K562 (cell line): ENCODE data around the gene GLI3. TPM values are rescaled to one million over a fixed set of nuclear protein-coding genes. Genes with fewer than 3 reads are reported as not detected.

ENCODE experiments used
- ATAC-seq: fragments of 200-7000 bp; cut with Tn5 transposase; 3 replicates; pipeline ENCODE4 v1.9.1; 2020; ENCODE audit warnings: moderate library complexity
- BruUV-seq: library from RNA; stranded (reverse); fragments of 400-500 nt; replicated peaks from 2 replicates; lab custom pipeline; 2021; lab: Mats Ljungman, UMichigan
- CTCF ChIA-PET: fragments of 300-600 bp; formaldehyde crosslinking; extraction: SDS; loops from one replicate; lab custom pipeline; 2021; ENCODE audit warnings: low intra/inter-chr PET ratio; lab: Yijun Ruan, JAX
- POLR2A ChIA-PET: fragments of 300-600, 350-650 bp; sonication (Branson Sonifier 250); formaldehyde crosslinking; extraction: SDS; loops from one replicate; lab custom pipeline; 2021; ENCODE audit warnings: antibody characterized with exemption, inconsistent platforms; lab: Yijun Ruan, JAX
- DNase-seq, 4 experiments: peaks; one replicate each; pipeline versions ENCODE4 v3.0.0 to v3.0.0-alpha.2; 2011 to 2018; ENCODE audit warnings: low spot score in 3 of 4, mixed read lengths in 3 of 4; ENCODE audit errors: extremely low read depth in 1 of 4
- FAIRE-seq: peaks from 2 replicates; lab custom pipeline; 2011; peaks lifted over from hg19 to GRCh38; lab: Jason Lieb, UNC
- H2AFZ ChIP-seq: 2 replicates; pipeline ENCODE4 v1.6.0; 2011; ENCODE audit warnings: low read depth, low read length, control low read depth, inconsistent platforms
- H3K27ac ChIP-seq: fragments of 200-600 bp; 3 replicates; pipeline ENCODE4 v1.8.0; 2011; ENCODE audit warnings: low read depth, mild to moderate bottlenecking, control low read depth, inconsistent platforms, low read length, moderate library complexity, mixed read lengths; ENCODE audit errors: extremely low read depth
- H3K27me3 ChIP-seq, 2 experiments: fragments of 300-600 bp in 1 of 2; 2 replicates in 1 of 2; 3 replicates in 1 of 2; pipeline versions ENCODE4 v1.6.0 to v1.8.0; 2011; ENCODE audit warnings: inconsistent platforms in 2 of 2, low read length in 2 of 2, mild to moderate bottlenecking in 1 of 2, mixed read lengths in 1 of 2, moderate library complexity in 1 of 2; ENCODE audit not compliant: control insufficient read depth in 2 of 2, insufficient read depth in 2 of 2
- H3K36me3 ChIP-seq: fragments of 300-600 bp; 3 replicates; pipeline ENCODE4 v1.8.0; 2011; ENCODE audit warnings: mild to moderate bottlenecking, low read length, inconsistent platforms; ENCODE audit not compliant: control insufficient read depth, insufficient read depth
- H3K4me1 ChIP-seq, 2 experiments: fragments of 200-600 bp in 1 of 2; replicated peaks in 1 of 2; 2 replicates in 1 of 2; 3 replicates in 1 of 2; pipeline versions ENCODE4 v1.5.1 to v1.8.0; 2011; ENCODE audit warnings: inconsistent platforms in 2 of 2, low read length in 2 of 2, mild to moderate bottlenecking in 1 of 2, mixed read lengths in 1 of 2, moderate library complexity in 1 of 2; ENCODE audit not compliant: control insufficient read depth in 2 of 2, insufficient read depth in 2 of 2
- H3K4me2 ChIP-seq: 2 replicates; pipeline ENCODE4 v1.6.1; 2011; ENCODE audit warnings: low read length, control low read depth, inconsistent platforms, mixed read lengths; ENCODE audit not compliant: insufficient read depth
- H3K4me3 ChIP-seq: fragments of 200-600 bp; sonication (generic), shearing (Covaris generic); 2 replicates; pipeline ENCODE4 v1.5.1; 2016; ENCODE audit warnings: control low read depth, inconsistent platforms
- H3K79me2 ChIP-seq: fragments of 200-600 bp; 3 replicates; pipeline ENCODE4 v1.8.0; 2011; ENCODE audit warnings: low read length, inconsistent platforms; ENCODE audit not compliant: control insufficient read depth, insufficient read depth
- H3K9ac ChIP-seq, 2 experiments: 2 replicates each; pipeline versions ENCODE4 v1.6.0 to v1.6.1; 2011; ENCODE audit warnings: low read depth in 2 of 2, low read length in 2 of 2, control low read depth in 1 of 2, inconsistent platforms in 1 of 2, mild to moderate bottlenecking in 1 of 2, mixed read lengths in 1 of 2; ENCODE audit not compliant: insufficient read depth in 1 of 2
- H3K9me1 ChIP-seq: one replicate; pipeline ENCODE4 v1.6.0; 2011; ENCODE audit warnings: inconsistent platforms, mild to moderate bottlenecking, low read length, moderate library complexity; ENCODE audit not compliant: control insufficient read depth, insufficient read depth
- H3K9me3 ChIP-seq: replicated peaks from 2 replicates; pipeline ENCODE4 v1.5.1; 2011; ENCODE audit warnings: low read depth, low read length, inconsistent platforms; ENCODE audit not compliant: control insufficient read depth, insufficient read depth
- H4K20me1 ChIP-seq: replicated peaks from 2 replicates; pipeline ENCODE4 v1.6.1; 2011; ENCODE audit warnings: low read length, inconsistent platforms, mixed read lengths; ENCODE audit not compliant: control insufficient read depth, insufficient read depth
- CBX2 ChIP-seq: fragments of 200-600 bp; sonication (generic); IDR thresholded peaks from one replicate; pipeline ENCODE4 v1.6.1; 2012; ENCODE audit warnings: mild to moderate bottlenecking, low read length, inconsistent platforms; ENCODE audit not compliant: insufficient read depth, poor library complexity, severe bottlenecking
- FOXP4 ChIP-seq: sonication (generic); formaldehyde crosslinking; IDR thresholded peaks from 2 replicates; pipeline ENCODE4 v1.8.0; 2022; ENCODE audit warnings: mild to moderate bottlenecking, missing genetic modification reagents, borderline replicate concordance
- MBD1 ChIP-seq: fragments of 250-450 bp; sonication (Bioruptor Pico); IDR thresholded peaks from 2 replicates; pipeline ENCODE4 v1.8.0; 2022; ENCODE audit warnings: inconsistent platforms
- MXI1 ChIP-seq: IDR thresholded peaks from 2 replicates; pipeline ENCODE4 v1.6.1; 2011; ENCODE audit warnings: low read depth, mild to moderate bottlenecking, improper control_type of control experiment, low read length
- PBX2 ChIP-seq, 2 experiments: IDR thresholded peaks in 1 of 2; conservative IDR thresholded peaks in 1 of 2; 2 replicates each; pipeline ENCODE4 v1.6.1; 2016; ENCODE audit warnings: low read depth in 2 of 2, mild to moderate bottlenecking in 1 of 2, missing compliant biosample characterization in 1 of 2, missing genetic modification characterization in 1 of 2, moderate library complexity in 1 of 2
- PHF21A ChIP-seq: fragments of 450-650 bp; IDR thresholded peaks from 2 replicates; pipeline ENCODE4 v1.6.1; 2017; ENCODE audit warnings: low read depth, borderline replicate concordance
- POLR2G ChIP-seq: fragments of 200-400 bp; formaldehyde crosslinking; IDR thresholded peaks from 2 replicates; pipeline ENCODE4 v1.6.1; 2017; ENCODE audit warnings: low read depth, mild to moderate bottlenecking, antibody characterized with exemption, low read length, moderate library complexity
- RB1 ChIP-seq: fragments of 450-650 bp; IDR thresholded peaks from 2 replicates; pipeline ENCODE4 v1.6.1; 2017; ENCODE audit warnings: low read depth, mild to moderate bottlenecking
- RBM25 ChIP-seq: fragments of 200-400 bp; formaldehyde crosslinking; IDR thresholded peaks from 2 replicates; pipeline ENCODE4 v1.6.1; 2018; ENCODE audit warnings: low read length, low read depth, moderate library complexity; ENCODE audit not compliant: severe bottlenecking
- ZC3H4 ChIP-seq: sonication (generic); formaldehyde crosslinking; IDR thresholded peaks from 2 replicates; pipeline ENCODE4 v1.9.0; 2021; ENCODE audit warnings: missing genetic modification reagents, borderline replicate concordance
- ZFP30 ChIP-seq: fragments of 250-450 bp; sonication (Bioruptor Pico); IDR thresholded peaks from 2 replicates; pipeline ENCODE4 v1.8.0; 2022; ENCODE audit warnings: moderate library complexity, mild to moderate bottlenecking, inconsistent platforms, borderline replicate concordance
- ZNF232 ChIP-seq: sonication (generic); formaldehyde crosslinking; IDR thresholded peaks from 2 replicates; pipeline ENCODE4 v1.8.0; 2022; ENCODE audit warnings: mild to moderate bottlenecking, missing genetic modification reagents
- WGBS: fragments of 100-300 bp; shearing (Covaris generic); methylation state at CpG from one replicate; pipeline ENCODE4 v1.1.6; 2016; ENCODE audit warnings: low coverage, mixed read lengths; ENCODE audit not compliant: insufficient coverage; ENCODE audit errors: missing lambda C conversion rate; 5-methylcytosine and 5-hydroxymethylcytosine counted together
- in situ Hi-C: fragments of 300-500 bp; cut with MboI; formaldehyde crosslinking; loops from 4 replicates; pipeline ENCODE4 v1.15.0; 2018; ENCODE audit warnings: inconsistent platforms, mixed read lengths
- intact Hi-C: fragments of 100-400 bp; cut with micrococcal nuclease; formaldehyde crosslinking; loops from 2 replicates; pipeline ENCODE4 v1.14.2; 2022
- polyA plus RNA-seq, 8 experiments: library from polyadenylated mRNA; depleted of rRNA in 4 of 8; stranded (reverse) in 5 of 8; unstranded in 3 of 8; fragments of >200 nt; fragmentation: Nextera tagmentation in 2 of 8; fragmentation: Illumina TruSeq in 1 of 8; extraction: Ambion mirVana in 2 of 8; extraction: Trizol in 1 of 8; gene quantifications; 2 replicates each; pipeline versions ENCODE4 v1.2.1 to v1.2.3, GENCODE V29; 2011 to 2014; ENCODE audit warnings: inconsistent platforms in 1 of 8, missing spikeins in 1 of 8
- total RNA-seq, 7 experiments: library from RNA; depleted of rRNA in 6 of 7; stranded (reverse); fragments of >200 nt in 6 of 7; fragmentation: Illumina TruSeq in 2 of 7; extraction: Trizol in 2 of 7; gene quantifications; 2 replicates each; pipeline versions ENCODE4 v1.2.1 to v1.2.3, GENCODE V29; 2011 to 2021; ENCODE audit warnings: low replicate concordance in 1 of 7

The GLI3 gene
- total and polyA plus RNA-seq, 9 of the 15 experiments (the other 6 are each of a cell fraction or from before 2014, with no cell fraction given) = 0.01 to 0.18 (median 0.07) TPM; not detected in 6

GRCh38 chr7:42105554-42106358 lies 131.3 kb downstream of the GLI3 start:
- H2AFZ ChIP-seq = no peak overlapping the region
- ATAC-seq = no peak
- H3K36me3 ChIP-seq = no peaks in the 10 kb centered on the region
- H3K27me3 ChIP-seq = peaks cover 7 to 14% of the 10 kb centered on the region in 2 experiments; a peak in 3 of 5 replicates
- no peak for FAIRE-seq
- H3K4me3 ChIP-seq = no peak overlapping the region
- in situ Hi-C loops (no loop called here), intact Hi-C loops (no loop called here)
- no peaks in the 10 kb centered on the region for H3K9me3 ChIP-seq
- no TSS peak for BruUV-seq
- ChIA-PET CTCF (no interaction called here), POLR2A (no interaction called here)
- H3K9me1 ChIP-seq = no peaks in the 10 kb centered on the region
- no peak overlapping the region for H3K9ac ChIP-seq
- no peaks in the 10 kb centered on the region for H3K4me1 ChIP-seq
- no peaks in the 10 kb centered on the region for H4K20me1 ChIP-seq
- no peak for DNase-seq
- 0% methylated on average over 12 of the region's 12 CpGs for WGBS
- no peak overlapping the region for H3K4me2 ChIP-seq
- H3K27ac ChIP-seq = no peak overlapping the region
- no peaks in the 10 kb centered on the region for H3K79me2 ChIP-seq
- no peak for TF ChIP-seq ZNF232
- no peak for TF ChIP-seq MBD1 (CRISPR knock-in tag)
- TF ChIP-seq POLR2G = no peak
- TF ChIP-seq FOXP4 (CRISPR knock-in tag) = no peak
- no peak for TF ChIP-seq ZFP30 (CRISPR knock-in tag)
- TF ChIP-seq PHF21A = no peak
- TF ChIP-seq PBX2 (CRISPR knock-in tag; IDR thresholded peaks at IDR 0.05; ENCODE audit: low read depth) = no peak
- no peak for TF ChIP-seq PBX2 (tag; conservative IDR thresholded peaks at IDR 0.05; ENCODE audit: low read depth)
- no peak for TF ChIP-seq CBX2
- TF ChIP-seq ZC3H4 = no peak
- no peak for TF ChIP-seq MXI1
- TF ChIP-seq RB1 = no peak
- TF ChIP-seq RBM25 = no peak
